Sigmoid colon (tissue), 7 donors: Measurements from ENCODE around the gene FERD3L. TPM values are rescaled to one million over a fixed set of nuclear protein-coding genes. Genes with fewer than 3 reads are reported as not detected.
A peak's percentile ranks its signal among the peaks of the same experiment; 100 is the strongest.

ENCODE experiments used
- DNase-seq: peaks from one replicate; pipeline ENCODE4 v3.0.0-alpha.2; 2019
- H3K27ac ChIP-seq, 4 donors: fragments of 200-600 bp; sonication (generic); one replicate each; pipeline ENCODE4 v1.5.1; 2016 to 2019; ENCODE audit warnings: mild to moderate bottlenecking in 1 of 4
- H3K27me3 ChIP-seq, 3 donors: fragments of 200-600 bp; sonication (generic); one replicate each; pipeline ENCODE4 v1.5.1; 2019; ENCODE audit warnings: mild to moderate bottlenecking in 1 of 3
- H3K36me3 ChIP-seq, 4 donors: fragments of 200-600 bp; sonication (generic); one replicate each; pipeline ENCODE4 v1.5.1; 2016 to 2019
- H3K4me1 ChIP-seq, 4 donors: fragments of 200-600 bp; sonication (generic); one replicate each; pipeline ENCODE4 v1.5.1; 2017 to 2019
- H3K4me3 ChIP-seq, 4 donors: fragments of 200-600 bp; sonication (generic); one replicate each; pipeline ENCODE4 v1.5.1; 2017 to 2019; ENCODE audit warnings: mild to moderate bottlenecking in 2 of 4, moderate library complexity in 1 of 4
- H3K9me3 ChIP-seq, 4 donors: fragments of 200-600 bp in 3 of 4; sonication (generic) in 3 of 4; one replicate each; pipeline versions ENCODE4 v1.5.1 to v1.6.1; 2013 to 2019
- EP300 ChIP-seq, 4 donors: sonication (generic); formaldehyde crosslinking; IDR thresholded peaks; one replicate each; pipeline ENCODE4 v1.6.1; 2017; ENCODE audit warnings: antibody characterized with exemption in 4 of 4
- POLR2A ChIP-seq, 2 donors: fragments of 450-650 bp; IDR thresholded peaks; one replicate each; pipeline ENCODE4 v1.6.1; 2016; ENCODE audit warnings: antibody characterized with exemption in 2 of 2, mild to moderate bottlenecking in 2 of 2, moderate library complexity in 2 of 2
- POLR2AphosphoS5 ChIP-seq, 4 donors: sonication (generic); formaldehyde crosslinking; IDR thresholded peaks; one replicate each; pipeline ENCODE4 v1.6.1; 2017; ENCODE audit warnings: antibody characterized with exemption in 4 of 4
- WGBS, 2 donors: extraction: QIAGEN DNeasy Blood & Tissue Kit; methylation state at CpG; one replicate each; pipeline ENCODE4 v1.1.7; 2013; 5-methylcytosine and 5-hydroxymethylcytosine counted together
- intact Hi-C: fragments of 100-400 bp; cut with DNase I; formaldehyde crosslinking; loops from one replicate; pipeline ENCODE4 v1.15.1; 2023
- polyA plus RNA-seq, 3 donors: library from polyadenylated mRNA; stranded (reverse); fragments of 200-250 nt; gene quantifications; one replicate each; pipeline ENCODE4 v1.2.3, GENCODE V29; 2013
- total RNA-seq, 4 donors: library from RNA; depleted of rRNA; stranded (reverse); fragments of >200 nt; gene quantifications; one replicate each; pipeline ENCODE4 v1.1.0, GENCODE V29; 2016
- TF ChIP-seq, protein P1 (sequence below), 4 experiments: fragments of 450-650 bp in 3 of 4; fragments of 200-600 bp in 1 of 4; IDR thresholded peaks; one replicate each; pipeline ENCODE4 v1.5.1; 2016 to 2019; ENCODE audit warnings: antibody characterized with exemption in 4 of 4, mild to moderate bottlenecking in 3 of 4, moderate library complexity in 2 of 4
- donor health status: healthy with polysubstance abuse.
- donor health status: Bipolar disorder and iron deficiency.
- donor health status: healthy.

The FERD3L gene
- total and polyA plus RNA-seq, 7 donors: not detected

DNA sequence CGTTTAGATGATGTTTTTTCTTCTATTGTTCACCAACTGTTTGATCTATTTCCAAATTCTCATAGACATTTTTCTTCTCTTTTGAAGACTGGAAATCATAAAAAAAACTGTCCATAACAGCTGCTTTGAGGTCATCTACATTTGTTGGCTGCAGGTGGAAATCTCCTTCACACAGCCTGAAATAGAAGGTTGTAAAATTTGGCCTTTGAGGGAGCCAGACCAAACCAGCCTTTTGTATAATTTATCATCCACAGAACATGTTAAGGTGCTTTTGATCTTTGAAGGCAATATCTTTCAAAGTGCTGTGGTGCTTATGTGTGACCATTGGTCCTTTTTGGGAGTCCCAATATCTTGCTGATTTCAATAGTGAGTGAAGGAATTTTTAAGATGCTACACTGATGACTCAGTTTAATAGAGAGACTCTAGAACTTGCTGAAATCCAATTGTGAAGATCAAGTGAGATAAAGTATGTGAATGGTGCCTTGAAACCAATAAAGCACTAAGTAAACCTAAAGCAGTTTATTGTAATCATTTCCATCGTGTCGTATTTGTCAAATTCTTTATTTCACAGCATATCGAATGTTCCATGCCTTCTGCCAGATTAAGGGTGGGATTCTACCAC, 5.4 kb downstream of the FERD3L start:
- TF ChIP-seq, protein P1, sequence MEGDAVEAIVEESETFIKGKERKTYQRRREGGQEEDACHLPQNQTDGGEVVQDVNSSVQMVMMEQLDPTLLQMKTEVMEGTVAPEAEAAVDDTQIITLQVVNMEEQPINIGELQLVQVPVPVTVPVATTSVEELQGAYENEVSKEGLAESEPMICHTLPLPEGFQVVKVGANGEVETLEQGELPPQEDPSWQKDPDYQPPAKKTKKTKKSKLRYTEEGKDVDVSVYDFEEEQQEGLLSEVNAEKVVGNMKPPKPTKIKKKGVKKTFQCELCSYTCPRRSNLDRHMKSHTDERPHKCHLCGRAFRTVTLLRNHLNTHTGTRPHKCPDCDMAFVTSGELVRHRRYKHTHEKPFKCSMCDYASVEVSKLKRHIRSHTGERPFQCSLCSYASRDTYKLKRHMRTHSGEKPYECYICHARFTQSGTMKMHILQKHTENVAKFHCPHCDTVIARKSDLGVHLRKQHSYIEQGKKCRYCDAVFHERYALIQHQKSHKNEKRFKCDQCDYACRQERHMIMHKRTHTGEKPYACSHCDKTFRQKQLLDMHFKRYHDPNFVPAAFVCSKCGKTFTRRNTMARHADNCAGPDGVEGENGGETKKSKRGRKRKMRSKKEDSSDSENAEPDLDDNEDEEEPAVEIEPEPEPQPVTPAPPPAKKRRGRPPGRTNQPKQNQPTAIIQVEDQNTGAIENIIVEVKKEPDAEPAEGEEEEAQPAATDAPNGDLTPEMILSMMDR (IDR thresholded peaks at IDR 0.05): no peak
- TF ChIP-seq POLR2AphosphoS5 (IDR thresholded peaks at IDR 0.05) (no peak), POLR2A (IDR thresholded peaks at IDR 0.05) (no peak), EP300 (IDR thresholded peaks at IDR 0.05) (no peak)
- peaks cover 0 to 12% (median 6%) of the 10 kb centered on the region in 4 donors for H3K4me1 ChIP-seq
- WGBS, 2 donors: 75 to 83% methylated on average over 4 of the region's 4 CpGs

DNA sequence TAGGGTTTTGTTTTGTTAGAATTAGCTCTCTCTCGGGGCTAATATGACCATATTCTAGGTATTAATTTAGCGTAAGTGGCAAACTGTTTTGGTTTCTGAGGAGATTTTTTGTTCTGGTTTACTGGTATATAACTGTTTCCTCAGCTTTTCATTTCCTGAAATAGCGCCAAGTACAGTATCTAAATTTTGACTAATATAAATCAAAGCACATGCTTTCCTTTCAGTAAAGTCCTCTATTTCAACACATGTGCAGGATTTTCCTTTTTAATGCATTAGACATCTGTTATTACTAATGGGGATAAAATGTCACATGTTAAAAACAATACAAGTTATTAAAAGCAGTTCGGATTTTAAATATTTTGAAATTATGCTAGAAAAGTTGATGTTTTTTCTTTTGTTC, 11.3 kb downstream of the FERD3L start:
- intact Hi-C loops: no loop called here
- Histone ChIP-seq H3K4me3 (no peak overlapping the region), H3K27ac (no peak overlapping the region), H3K4me1 (no peaks in the 10 kb centered on the region), H3K27me3 (no peaks in the 10 kb centered on the region), H3K9me3 (no peaks in the 10 kb centered on the region), H3K36me3 (no peaks in the 10 kb centered on the region)
- 71 to 75% methylated on average over 4 of the region's 4 CpGs for WGBS, 2 donors
- TF ChIP-seq POLR2AphosphoS5 (IDR thresholded peaks at IDR 0.05): no peak
- TF ChIP-seq, protein P1 (IDR thresholded peaks at IDR 0.05): no peak
- no peak for TF ChIP-seq EP300 (IDR thresholded peaks at IDR 0.05)
- no peak for TF ChIP-seq POLR2A (IDR thresholded peaks at IDR 0.05)
- DNase-seq: no peak

More for the DNA sequence above, 5.4 kb downstream of the FERD3L start:
- DNase-seq: no peak
- no peaks in the 10 kb centered on the region for H3K36me3 ChIP-seq
- H3K4me3 ChIP-seq: no peak overlapping the region
- H3K9me3 ChIP-seq: no peaks in the 10 kb centered on the region
- H3K27me3 ChIP-seq: peaks cover 0 to 23% (median 16%) of the 10 kb centered on the region in 3 donors
- H3K27ac ChIP-seq: no peak overlapping the region
- intact Hi-C loops: no loop called here

DNA sequence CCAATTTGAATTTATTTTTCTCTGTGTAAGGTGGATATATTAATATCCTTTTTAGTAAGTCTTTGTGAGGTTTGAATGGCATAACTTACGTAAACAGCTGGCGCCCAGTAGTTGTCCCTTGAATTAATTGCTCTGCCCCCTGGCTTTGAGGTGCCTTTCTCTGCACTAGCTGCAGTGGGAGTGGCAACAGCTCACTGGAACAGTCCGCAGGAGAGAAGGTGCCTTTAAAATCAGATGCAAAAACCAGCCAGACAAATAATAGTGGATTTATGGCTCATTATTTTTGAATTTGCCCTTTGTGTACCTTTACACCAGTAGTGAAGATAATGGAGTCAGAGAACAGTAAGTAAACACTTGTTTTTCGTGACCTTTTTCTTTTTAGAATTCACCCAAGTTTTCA, 11.8 kb downstream of the FERD3L start:
- H3K4me3 ChIP-seq: no peak overlapping the region
- H3K9me3 ChIP-seq: no peaks in the 10 kb centered on the region
- no peak for TF ChIP-seq EP300 (IDR thresholded peaks at IDR 0.05)
- TF ChIP-seq POLR2AphosphoS5 (IDR thresholded peaks at IDR 0.05): no peak
- no peak for TF ChIP-seq POLR2A (IDR thresholded peaks at IDR 0.05)
- H3K27me3 ChIP-seq: no peaks in the 10 kb centered on the region
- WGBS, 2 donors: 58 to 81% methylated on average over 4 of the region's 4 CpGs
- intact Hi-C loops: no loop called here
- H3K27ac ChIP-seq: no peak overlapping the region
- H3K36me3 ChIP-seq: no peaks in the 10 kb centered on the region
- H3K4me1 ChIP-seq: no peaks in the 10 kb centered on the region
- DNase-seq: no peak

DNA sequence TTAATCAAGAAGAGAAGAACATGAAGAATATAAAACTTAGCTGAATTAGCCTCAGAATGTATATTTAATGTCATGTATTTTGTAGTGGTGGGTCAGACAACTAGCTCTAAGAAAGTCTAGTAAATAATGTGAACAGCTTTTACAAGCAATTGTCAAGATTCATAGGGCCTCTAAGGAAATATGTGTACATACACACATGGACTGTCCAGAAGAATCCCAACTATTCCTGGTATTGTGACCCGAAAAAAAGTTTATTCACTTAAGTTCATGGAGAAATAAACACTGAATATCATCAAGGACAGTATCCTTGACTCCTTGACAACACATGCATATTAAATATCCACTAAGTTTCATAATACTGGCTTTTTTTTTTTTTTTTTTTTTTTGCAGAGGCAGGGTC, 16.4 kb downstream of the FERD3L start:
- Histone ChIP-seq H3K27ac (no peak overlapping the region), H3K4me1 (no peaks in the 10 kb centered on the region), H3K27me3 (no peaks in the 10 kb centered on the region), H3K4me3 (no peak overlapping the region), H3K9me3 (no peaks in the 10 kb centered on the region), H3K36me3 (no peaks in the 10 kb centered on the region)
- WGBS, 2 donors: 72 to 73% methylated on average over 1 of the region's 1 CpG
- intact Hi-C loops: no loop called here
- no peak for DNase-seq
- TF ChIP-seq, protein P1 (IDR thresholded peaks at IDR 0.05): no peak
- TF ChIP-seq EP300 (IDR thresholded peaks at IDR 0.05) (no peak), POLR2A (IDR thresholded peaks at IDR 0.05) (no peak), POLR2AphosphoS5 (IDR thresholded peaks at IDR 0.05) (no peak)

DNA sequence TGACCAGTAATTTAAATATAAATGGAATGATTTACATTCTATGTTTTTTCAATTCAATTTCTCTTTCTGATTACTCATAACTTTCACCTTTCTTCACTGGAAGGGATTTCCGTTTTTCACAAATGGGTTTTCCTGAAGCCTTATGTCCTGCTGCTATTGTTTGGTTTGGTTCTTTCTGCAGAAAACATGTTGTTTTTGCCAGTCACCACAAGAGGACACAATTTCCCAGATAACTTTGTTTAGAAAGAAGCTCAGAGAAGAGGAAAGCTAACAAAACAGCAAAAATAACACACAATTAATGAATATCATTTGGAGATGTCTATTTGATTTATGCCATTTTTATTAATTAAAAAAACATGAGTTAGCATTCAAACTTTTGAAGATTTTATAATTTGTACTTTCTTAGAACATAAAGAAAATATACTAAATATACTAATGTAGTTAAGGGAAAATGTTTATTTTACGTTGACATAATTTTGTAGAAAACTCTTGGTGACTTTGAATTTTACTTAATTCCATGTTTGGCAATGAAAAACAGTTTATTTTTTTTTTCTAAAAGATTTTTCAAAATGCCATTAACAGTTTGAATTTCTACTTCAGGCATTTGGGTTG, 23.1 kb downstream of the FERD3L start:
- Histone ChIP-seq H3K4me1 (peaks cover 0 to 15% (median 9%) of the 10 kb centered on the region in 4 donors), H3K27me3 (peaks cover 9 to 56% (median 28%) of the 10 kb centered on the region in 3 donors), H3K9me3 (no peaks in the 10 kb centered on the region), H3K4me3 (no peak overlapping the region), H3K27ac (no peak overlapping the region), H3K36me3 (no peaks in the 10 kb centered on the region)
- no peak for DNase-seq
- TF ChIP-seq POLR2AphosphoS5 (IDR thresholded peaks at IDR 0.05) (no peak), EP300 (IDR thresholded peaks at IDR 0.05) (no peak), POLR2A (IDR thresholded peaks at IDR 0.05) (no peak)
- TF ChIP-seq, protein P1 (IDR thresholded peaks at IDR 0.05): peak in 1 of 4 experiments; percentile 25
- intact Hi-C loops: no loop called here
- WGBS, 2 donors: 38 to 39% methylated on average over 2 of the region's 2 CpGs
